ENCODE measurements around the gene AP1M2.
A peak's percentile ranks its signal among the peaks of the same experiment; 100 is the strongest.

Gene AP1M2

GRCh38 chr19:10550336-10550735, 36.8 kb downstream of the AP1M2 start:
- no peak for DNase-seq (ENCODE audit: low read depth)
- no peak for TF ChIP-seq CTCF (IDR thresholded peaks at IDR 0.05; ENCODE audit: low read depth, low read length, missing control alignments)
- in situ Hi-C loops (cut with HindIII; ENCODE audit: low sequenced_read_pairs) = no loop called here
- H3K4me3 ChIP-seq (ENCODE audit: low read depth, low read length) = no peak overlapping the region

- in situ Hi-C loops (cut with HindIII; ENCODE audit: low sequenced_read_pairs) = no loop called here
- H3K4me3 ChIP-seq (ENCODE audit: low read depth, low read length) = no peak overlapping the region
- DNase-seq (ENCODE audit: low read depth) = no peak
- TF ChIP-seq CTCF (IDR thresholded peaks at IDR 0.05; ENCODE audit: low read depth, low read length, missing control alignments) = no peak
Observed at GRCh38 chr19:10549733-10550132, 37.4 kb downstream of the AP1M2 start.

- no peak overlapping the region for H3K4me3 ChIP-seq (ENCODE audit: low read depth, low read length)
- no peak for DNase-seq (ENCODE audit: low read depth)
- in situ Hi-C loops (cut with HindIII; ENCODE audit: low sequenced_read_pairs) = no loop called here
- no peak for TF ChIP-seq CTCF (IDR thresholded peaks at IDR 0.05; ENCODE audit: low read depth, low read length, missing control alignments)
Observed at GRCh38 chr19:10548746-10549276, 38.3 kb downstream of the AP1M2 start.

- DNase-seq (ENCODE audit: low read depth) = no peak
- no peak overlapping the region for H3K4me3 ChIP-seq (ENCODE audit: low read depth, low read length)
- TF ChIP-seq CTCF (IDR thresholded peaks at IDR 0.05; ENCODE audit: low read depth, low read length, missing control alignments) = no peak
- in situ Hi-C loops (cut with HindIII; ENCODE audit: low sequenced_read_pairs) = no loop called here
Observed at GRCh38 chr19:10546817-10547216, 40.3 kb downstream of the AP1M2 start.

GRCh38 chr19:10544753-10545251, 42.3 kb downstream of the AP1M2 start:
- DNase-seq (ENCODE audit: low read depth) = no peak
- TF ChIP-seq CTCF (IDR thresholded peaks at IDR 0.05; ENCODE audit: low read depth, low read length, missing control alignments) = no peak
- in situ Hi-C loops (cut with HindIII; ENCODE audit: low sequenced_read_pairs) = no loop called here
- H3K4me3 ChIP-seq (ENCODE audit: low read depth, low read length) = peak overlapping the region; percentile 88

- in situ Hi-C loops (cut with HindIII; ENCODE audit: low sequenced_read_pairs) = no loop called here
- no peak for DNase-seq (ENCODE audit: low read depth)
- peak overlapping the region; percentile 88 for H3K4me3 ChIP-seq (ENCODE audit: low read depth, low read length)
- TF ChIP-seq CTCF (IDR thresholded peaks at IDR 0.05; ENCODE audit: low read depth, low read length, missing control alignments) = no peak
Observed at GRCh38 chr19:10544242-10544752, 42.8 kb downstream of the AP1M2 start.
